Spinal cord (tissue), 10 donors: ENCODE results near the gene CFAP58. TPM values are rescaled to one million over a fixed set of nuclear protein-coding genes. Genes with fewer than 3 reads are reported as not detected.

ENCODE experiments used
- DNase-seq, 6 donors: peaks; one replicate each; pipeline versions ENCODE4 v3.0.0 to v3.0.0-alpha.2; 2013 to 2015; ENCODE audit warnings: low spot score in 6 of 6, low read depth in 4 of 6
- H3K27ac ChIP-seq: one replicate; pipeline ENCODE4 v1.5.1; 2013; ENCODE audit warnings: low read depth, low read length, control low read depth
- H3K27me3 ChIP-seq: one replicate; pipeline ENCODE4 v1.6.1; 2013; ENCODE audit warnings: low read length; ENCODE audit not compliant: control insufficient read depth, insufficient read depth
- H3K36me3 ChIP-seq: one replicate; pipeline ENCODE4 v1.6.1; 2013; ENCODE audit warnings: low read length; ENCODE audit not compliant: control insufficient read depth, insufficient read depth
- H3K4me1 ChIP-seq: one replicate; pipeline ENCODE4 v1.6.1; 2013; ENCODE audit warnings: low read length; ENCODE audit not compliant: control insufficient read depth, insufficient read depth
- H3K4me3 ChIP-seq: one replicate; pipeline ENCODE4 v1.5.1; 2013; ENCODE audit warnings: low read depth, low read length, control low read depth
- H3K9me3 ChIP-seq: one replicate; pipeline ENCODE4 v1.6.1; 2013; ENCODE audit warnings: low read length; ENCODE audit not compliant: control insufficient read depth, insufficient read depth
- WGBS: methylation state at CpG from one replicate; pipeline ENCODE4 v1.1.5; 2013; ENCODE audit warnings: missing lambda C conversion rate; ENCODE audit not compliant: insufficient coverage; 5-methylcytosine and 5-hydroxymethylcytosine counted together
- polyA plus RNA-seq, 2 donors: library from polyadenylated mRNA; unstranded; fragments of 120-200 nt; gene quantifications; one replicate each; pipeline ENCODE4 v1.2.1, GENCODE V29; 2013; ENCODE audit not compliant: insufficient read length in 2 of 2
- total RNA-seq, 2 donors: library from RNA; depleted of rRNA in 1 of 2; stranded (reverse); fragments of 120-200 nt in 1 of 2; fragments of >200 nt in 1 of 2; gene quantifications; one replicate each; pipeline versions ENCODE4 v1.2.3 to v1.2.4, GENCODE V29; 2013 to 2014
- donor health status: healthy.

The CFAP58 gene
- total and polyA plus RNA-seq, 4 donors: 0.74 to 2.3 (median 1.0) TPM

DNA sequence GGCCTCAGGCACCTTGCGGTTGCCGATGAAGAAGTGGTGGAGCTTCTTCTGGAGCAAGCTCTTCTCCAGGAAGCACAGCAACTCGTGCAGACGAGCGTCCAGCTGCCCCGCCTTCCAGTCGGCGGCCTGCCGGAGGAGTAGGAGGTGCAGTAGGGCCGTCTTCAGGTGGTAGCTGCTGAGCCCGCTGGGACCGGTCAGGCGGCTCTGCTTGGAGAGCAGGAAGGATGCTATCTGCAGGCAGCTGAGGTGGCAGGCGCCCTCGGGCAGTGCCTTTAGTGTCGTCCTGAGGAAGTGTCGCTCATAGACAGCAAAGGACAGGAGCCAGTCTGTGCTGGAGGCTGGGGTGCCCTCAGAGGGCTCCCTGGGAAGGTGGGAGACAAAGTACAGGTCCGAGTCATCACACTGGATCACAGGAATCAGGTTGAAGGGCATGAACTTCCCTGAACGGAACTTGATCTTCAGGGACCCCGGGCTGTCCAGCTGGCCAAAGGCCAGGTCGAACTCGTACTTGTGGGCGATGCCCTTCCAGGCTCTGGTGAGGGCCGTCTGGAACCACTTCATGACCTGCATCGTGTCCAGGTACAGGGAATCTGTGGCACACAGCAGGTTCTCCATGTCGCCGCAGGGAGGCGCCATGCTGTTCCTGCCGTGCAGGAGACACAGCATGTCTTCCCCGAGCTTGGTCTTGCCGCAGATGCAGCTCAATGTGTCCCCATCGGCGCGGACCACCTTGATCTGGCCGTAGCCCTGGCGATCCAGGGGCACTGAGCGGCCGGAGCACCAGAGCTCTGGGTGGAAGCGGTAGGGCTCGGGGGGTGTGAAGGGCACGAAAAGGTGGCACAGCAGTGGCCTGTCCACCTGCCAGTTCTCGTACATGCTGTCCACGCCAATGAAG is 38.8 kb upstream of the CFAP58 start:
- Histone ChIP-seq H3K27ac (no peak overlapping the region), H3K4me1 (peaks cover 44% of the 10 kb centered on the region), H3K27me3 (no peaks in the 10 kb centered on the region), H3K4me3 (no peak overlapping the region), H3K36me3 (peaks cover 33% of the 10 kb centered on the region), H3K9me3 (no peaks in the 10 kb centered on the region)
- no peak for DNase-seq
- WGBS: 93% methylated on average over 43 of the region's 43 CpGs

DNA sequence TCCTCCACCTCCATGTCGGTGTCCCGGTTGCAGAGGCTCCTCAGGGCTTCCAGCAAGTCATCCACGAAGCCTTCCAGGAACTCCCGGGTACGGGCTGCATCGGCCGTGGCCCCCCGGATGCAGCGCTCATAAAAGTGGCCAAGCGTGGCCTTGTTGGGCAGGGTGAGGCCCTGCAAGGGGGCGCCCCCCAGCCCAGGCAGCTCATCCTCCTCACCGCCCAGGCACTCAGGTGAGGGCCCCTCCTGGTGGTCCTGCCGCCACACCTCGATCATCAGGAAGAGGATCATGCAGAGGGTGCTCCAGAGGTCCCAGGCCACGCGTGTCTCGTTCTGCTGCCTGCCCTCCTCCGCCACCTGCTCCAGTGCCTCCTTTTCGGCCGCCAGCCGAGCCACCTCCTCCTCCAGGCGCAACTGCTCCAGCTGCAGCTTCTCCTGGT is 38.1 kb upstream of the CFAP58 start:
- WGBS: 94% methylated on average over 22 of the region's 22 CpGs
- no peak for DNase-seq
- H3K9me3 ChIP-seq: no peaks in the 10 kb centered on the region
- no peaks in the 10 kb centered on the region for H3K27me3 ChIP-seq
- H3K4me3 ChIP-seq: no peak overlapping the region
- peaks cover 38% of the 10 kb centered on the region for H3K4me1 ChIP-seq
- H3K36me3 ChIP-seq: peaks cover 33% of the 10 kb centered on the region
- H3K27ac ChIP-seq: no peak overlapping the region

DNA sequence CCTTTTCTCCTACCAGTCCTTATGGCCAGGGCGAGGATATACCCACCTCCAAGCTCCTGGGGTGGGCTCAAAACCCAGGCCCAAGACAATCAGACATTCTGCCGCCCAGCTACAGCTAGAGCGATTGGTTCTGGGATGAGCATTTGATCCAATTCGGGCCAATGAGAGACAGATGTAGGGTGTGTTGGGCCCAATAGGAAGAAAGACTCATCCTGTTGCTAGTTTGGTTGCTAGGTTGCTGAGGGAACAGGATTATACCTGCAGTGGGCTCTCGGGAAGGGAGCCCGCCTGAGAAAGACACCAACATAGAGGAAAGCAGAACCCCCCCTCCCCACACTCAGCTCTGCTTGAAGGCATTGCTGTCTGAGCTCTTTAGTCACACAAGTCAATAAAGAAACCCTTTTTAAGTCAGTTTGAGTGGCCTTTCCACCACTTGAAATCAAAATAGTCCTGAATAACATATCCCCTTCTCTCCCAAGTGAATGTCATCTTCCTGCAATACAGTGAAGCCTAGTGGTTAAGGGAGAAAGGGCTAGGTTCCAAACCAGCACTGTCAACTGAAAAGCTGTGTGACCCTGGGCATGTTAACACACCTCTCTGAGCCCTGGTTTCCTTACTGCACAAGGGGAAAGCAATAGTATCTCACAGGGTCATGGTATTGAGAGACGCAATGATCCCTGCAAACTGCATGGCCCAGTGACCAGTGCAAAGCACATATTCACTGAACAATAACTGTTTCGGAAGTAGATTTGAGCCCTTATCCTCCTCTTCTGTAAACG is 37.1 kb upstream of the CFAP58 start:
- peaks cover 34% of the 10 kb centered on the region for H3K4me1 ChIP-seq
- WGBS: 83% methylated on average over 8 of the region's 9 CpGs

DNA sequence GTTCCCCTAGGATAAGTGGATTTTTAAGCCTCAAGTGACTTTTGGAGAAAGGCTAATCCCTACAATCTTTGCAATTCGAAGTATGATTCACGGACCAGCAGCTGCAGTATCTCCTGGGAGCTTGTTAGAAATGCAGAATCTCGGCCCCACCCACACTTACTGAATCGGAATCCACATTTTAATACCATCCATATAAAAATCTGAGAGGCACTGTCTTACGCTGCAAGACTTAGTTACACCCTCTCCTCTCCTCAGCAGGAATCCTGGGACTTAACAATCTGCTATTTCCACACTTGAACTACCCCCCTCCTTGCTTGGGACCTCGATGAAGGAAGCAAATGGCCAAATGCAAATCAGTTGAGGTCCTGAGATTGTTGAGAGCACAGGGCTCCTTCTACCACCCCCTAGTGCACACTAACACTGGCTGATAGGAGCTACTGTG is 36.3 kb upstream of the CFAP58 start:
- Histone ChIP-seq H3K27me3 (no peaks in the 10 kb centered on the region), H3K4me1 (peaks cover 35% of the 10 kb centered on the region), H3K4me3 (no peak overlapping the region), H3K9me3 (no peaks in the 10 kb centered on the region), H3K27ac (no peak overlapping the region), H3K36me3 (peaks cover 33% of the 10 kb centered on the region)
- DNase-seq: no peak
- WGBS: 30% methylated on average over 4 of the region's 6 CpGs

More for the DNA sequence above, 37.1 kb upstream of the CFAP58 start:
- H3K36me3 ChIP-seq: peaks cover 33% of the 10 kb centered on the region
- no peak overlapping the region for H3K4me3 ChIP-seq
- H3K9me3 ChIP-seq: no peaks in the 10 kb centered on the region
- no peak overlapping the region for H3K27ac ChIP-seq
- no peaks in the 10 kb centered on the region for H3K27me3 ChIP-seq
- DNase-seq: no peak

DNA sequence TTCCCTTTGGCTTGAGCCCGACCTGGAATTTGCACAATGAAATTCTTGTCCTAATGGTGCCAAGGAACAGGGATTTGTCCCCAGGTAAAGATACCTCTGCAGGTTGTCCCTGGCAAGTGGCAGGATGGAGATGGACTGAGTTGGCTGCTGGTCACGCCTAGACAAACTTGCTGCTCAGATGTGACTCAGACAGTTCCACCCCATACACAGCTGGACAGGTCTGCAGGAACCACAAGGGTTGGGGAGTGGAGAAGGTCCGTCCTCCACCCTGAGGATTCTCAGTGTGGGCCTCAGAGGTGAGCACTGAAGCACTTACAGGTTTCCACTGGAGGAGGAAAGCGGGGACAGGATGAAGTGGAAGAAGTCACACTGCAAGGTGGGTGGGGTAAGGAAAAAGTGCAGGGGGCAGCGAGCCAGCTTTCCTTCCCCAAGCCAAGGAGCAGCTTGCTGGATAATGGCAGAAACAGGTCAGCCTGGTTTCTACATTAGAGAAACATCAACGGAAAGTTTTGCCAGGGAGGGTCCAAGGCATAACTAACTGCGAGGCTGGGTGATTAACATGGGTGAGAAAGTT is 35.8 kb upstream of the CFAP58 start:
- WGBS: 88% methylated on average over 6 of the region's 7 CpGs
- no peak overlapping the region for H3K27ac ChIP-seq
- DNase-seq: no peak
- H3K27me3 ChIP-seq: no peaks in the 10 kb centered on the region
- peaks cover 35% of the 10 kb centered on the region for H3K4me1 ChIP-seq
- no peak overlapping the region for H3K4me3 ChIP-seq
- no peaks in the 10 kb centered on the region for H3K9me3 ChIP-seq
- peaks cover 31% of the 10 kb centered on the region for H3K36me3 ChIP-seq

DNA sequence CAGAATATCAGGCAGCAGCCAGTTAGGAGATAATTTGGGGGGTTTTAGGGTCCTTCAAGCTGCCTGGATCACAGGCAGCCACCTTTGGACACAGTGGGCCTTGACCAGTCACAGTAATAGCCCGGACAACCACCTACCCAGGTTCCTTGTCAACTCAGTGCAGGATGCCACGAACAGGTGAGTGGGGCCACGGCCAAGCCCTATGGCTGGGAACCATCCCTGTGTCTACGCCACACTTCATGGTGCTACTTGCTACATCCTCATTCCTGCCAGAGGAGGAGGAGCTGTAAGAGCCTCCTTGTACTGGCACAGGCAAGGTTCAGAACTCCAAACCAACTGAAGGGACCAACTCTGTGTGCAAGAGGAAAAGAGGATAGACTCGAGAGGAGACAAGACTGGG is 35.3 kb upstream of the CFAP58 start:
- WGBS: 100% methylated on average over 1 of the region's 5 CpGs
- Histone ChIP-seq H3K4me1 (peaks cover 34% of the 10 kb centered on the region), H3K27me3 (no peaks in the 10 kb centered on the region), H3K36me3 (peaks cover 26% of the 10 kb centered on the region), H3K9me3 (no peaks in the 10 kb centered on the region), H3K4me3 (no peak overlapping the region), H3K27ac (no peak overlapping the region)
- DNase-seq: no peak

GRCh38 chr10:104318810-104319741 is 34.6 kb upstream of the CFAP58 start:
- no peaks in the 10 kb centered on the region for H3K27me3 ChIP-seq
- H3K27ac ChIP-seq: no peak overlapping the region
- H3K4me3 ChIP-seq: no peak overlapping the region
- peaks cover 20% of the 10 kb centered on the region for H3K36me3 ChIP-seq
- 72% methylated on average over 14 of the region's 19 CpGs for WGBS
- no peaks in the 10 kb centered on the region for H3K9me3 ChIP-seq
- peaks cover 39% of the 10 kb centered on the region for H3K4me1 ChIP-seq
- DNase-seq: no peak

- Histone ChIP-seq H3K36me3 (peaks cover 4% of the 10 kb centered on the region), H3K4me3 (no peak overlapping the region), H3K4me1 (peaks cover 60% of the 10 kb centered on the region), H3K9me3 (no peaks in the 10 kb centered on the region), H3K27me3 (no peaks in the 10 kb centered on the region), H3K27ac (no peak overlapping the region)
- 53% methylated on average over 2 of the region's 6 CpGs for WGBS
- no peak for DNase-seq
Observed at GRCh38 chr10:104321226-104321625, 32.4 kb upstream of the CFAP58 start.
